Measurements from ENCODE around the gene PIK3R5. TPM values are rescaled to one million over a fixed set of nuclear protein-coding genes. Genes with fewer than 3 reads are reported as not detected.

PIK3R5 gene
- polyA plus RNA-seq, 1 donor (not counting 4 experiments of a cell fraction or from before 2014, with no cell fraction given) = not detected

GRCh38 chr17:8846768-8847211 lies 118.7 kb downstream of the PIK3R5 start:
- Histone ChIP-seq H3K27ac (ENCODE audit: control insufficient read depth, insufficient read depth, low read length) (no peak overlapping the region), H3K9me3 (ENCODE audit: control insufficient read depth, low read depth, low read length) (no peaks in the 10 kb centered on the region), H3K36me3 (ENCODE audit: control insufficient read depth in 2 of 2, extremely low read depth in 1 of 2, insufficient read depth in 2 of 2, low read length in 2 of 2) (no peaks in the 10 kb centered on the region), H3K79me2 (ENCODE audit: control insufficient read depth, insufficient read depth, low read length) (no peaks in the 10 kb centered on the region), H4K20me1 (ENCODE audit: control insufficient read depth, extremely low read depth, insufficient read depth, low read length) (no peaks in the 10 kb centered on the region), H3K4me1 (ENCODE audit: control insufficient read depth, extremely low read depth, insufficient read depth, low read length) (no peaks in the 10 kb centered on the region), H3K27me3 (ENCODE audit: control insufficient read depth, extremely low read depth, insufficient read depth, low read length) (no peaks in the 10 kb centered on the region), H2AFZ (ENCODE audit: control insufficient read depth, low read length) (peak overlapping the region; percentile 42), H3K4me3 (ENCODE audit: control insufficient read depth in 2 of 3, extremely low read depth in 1 of 3, insufficient read depth in 2 of 3, low read depth in 1 of 3, low read length in 3 of 3) (no peak overlapping the region), H3K9ac (ENCODE audit: control insufficient read depth, extremely low read depth, insufficient read depth, low read length) (no peak overlapping the region), H3K4me2 (ENCODE audit: control insufficient read depth, extremely low read depth, insufficient read depth, low read depth, low read length) (no peak overlapping the region), H3K9me1 (ENCODE audit: control insufficient read depth, extremely low read depth, insufficient read depth, low read length) (no peaks in the 10 kb centered on the region)
- FAIRE-seq (peak; percentile 87), DNase-seq (ENCODE audit: low read depth, low spot score) (no peak)
- TF ChIP-seq CTCF (optimal IDR thresholded peaks at IDR 0.05 in 1 of 3, IDR thresholded peaks at IDR 0.05 in 1 of 3, conservative IDR thresholded peaks at IDR 0.05 in 1 of 3; ENCODE audit: extremely low read depth in 1 of 3, insufficient read depth in 2 of 3, low read length in 3 of 3) = no peak
- no peak for TF ChIP-seq EZH2 (IDR thresholded peaks at IDR 0.05; ENCODE audit: low read length)
- dilution Hi-C loops (cut with MboI; ENCODE audit: extremely low pct_ligation_motif_present, low sequenced_read_pairs) = no loop called here

- H3K9me1 ChIP-seq (ENCODE audit: control insufficient read depth, extremely low read depth, insufficient read depth, low read length) = no peaks in the 10 kb centered on the region
- H3K4me1 ChIP-seq (ENCODE audit: control insufficient read depth, extremely low read depth, insufficient read depth, low read length) = no peaks in the 10 kb centered on the region
- no peaks in the 10 kb centered on the region for H4K20me1 ChIP-seq (ENCODE audit: control insufficient read depth, extremely low read depth, insufficient read depth, low read length)
- DNase-seq (ENCODE audit: low read depth, low spot score) (no peak), FAIRE-seq (no peak)
- H3K9ac ChIP-seq (ENCODE audit: control insufficient read depth, extremely low read depth, insufficient read depth, low read length) = no peak overlapping the region
- H3K79me2 ChIP-seq (ENCODE audit: control insufficient read depth, insufficient read depth, low read length) = no peaks in the 10 kb centered on the region
- no peak overlapping the region for H3K4me3 ChIP-seq (ENCODE audit: control insufficient read depth in 2 of 3, extremely low read depth in 1 of 3, insufficient read depth in 2 of 3, low read depth in 1 of 3, low read length in 3 of 3)
- H3K4me2 ChIP-seq (ENCODE audit: control insufficient read depth, extremely low read depth, insufficient read depth, low read depth, low read length) = no peak overlapping the region
- H3K9me3 ChIP-seq (ENCODE audit: control insufficient read depth, low read depth, low read length) = no peaks in the 10 kb centered on the region
- no peak overlapping the region for H3K27ac ChIP-seq (ENCODE audit: control insufficient read depth, insufficient read depth, low read length)
- H2AFZ ChIP-seq (ENCODE audit: control insufficient read depth, low read length) = no peak overlapping the region
- no peaks in the 10 kb centered on the region for H3K27me3 ChIP-seq (ENCODE audit: control insufficient read depth, extremely low read depth, insufficient read depth, low read length)
- dilution Hi-C loops (cut with MboI; ENCODE audit: extremely low pct_ligation_motif_present, low sequenced_read_pairs) = no loop called here
- no peaks in the 10 kb centered on the region for H3K36me3 ChIP-seq (ENCODE audit: control insufficient read depth in 2 of 2, extremely low read depth in 1 of 2, insufficient read depth in 2 of 2, low read length in 2 of 2)
- TF ChIP-seq EZH2 (IDR thresholded peaks at IDR 0.05; ENCODE audit: low read length) (no peak), CTCF (optimal IDR thresholded peaks at IDR 0.05 in 1 of 3, IDR thresholded peaks at IDR 0.05 in 1 of 3, conservative IDR thresholded peaks at IDR 0.05 in 1 of 3; ENCODE audit: extremely low read depth in 1 of 3, insufficient read depth in 2 of 3, low read length in 3 of 3) (no peak)
These were observed 121.0 kb downstream of the PIK3R5 start for GRCh38 chr17:8844229-8845218.
